Activated CD8-positive, alpha-beta memory T cell treated with anti-CD3 and anti-CD28 coated beads for 36 hours (primary cell): ENCODE results near the gene SCP2D1. TPM values are rescaled to one million over a fixed set of nuclear protein-coding genes. Genes with fewer than 3 reads are reported as not detected.
"Not testable (repeated sequence)": the region's sequence is repeated elsewhere in the genome, so short reads cannot be mapped to it uniquely, and the experiment has no call there.

Experiments
- CTCF ChIA-PET: fragments of 350-600 bp; sonication (Branson Sonifier 250); formaldehyde crosslinking; loops from one replicate; lab custom pipeline; 2021; ENCODE audit warnings: antibody characterized with exemption; lab: Charles Lee
- POLR2A ChIA-PET: fragments of 350-600 bp; sonication (Branson Sonifier 250); formaldehyde crosslinking; loops from one replicate; lab custom pipeline; 2021; ENCODE audit warnings: antibody characterized with exemption; lab: Charles Lee
- total RNA-seq, 2 experiments: library from RNA; stranded (reverse); gene quantifications; one replicate each; pipeline ENCODE4 v1.2.3, GENCODE V29; 2021

The SCP2D1 gene
- total RNA-seq: not detected

DNA sequence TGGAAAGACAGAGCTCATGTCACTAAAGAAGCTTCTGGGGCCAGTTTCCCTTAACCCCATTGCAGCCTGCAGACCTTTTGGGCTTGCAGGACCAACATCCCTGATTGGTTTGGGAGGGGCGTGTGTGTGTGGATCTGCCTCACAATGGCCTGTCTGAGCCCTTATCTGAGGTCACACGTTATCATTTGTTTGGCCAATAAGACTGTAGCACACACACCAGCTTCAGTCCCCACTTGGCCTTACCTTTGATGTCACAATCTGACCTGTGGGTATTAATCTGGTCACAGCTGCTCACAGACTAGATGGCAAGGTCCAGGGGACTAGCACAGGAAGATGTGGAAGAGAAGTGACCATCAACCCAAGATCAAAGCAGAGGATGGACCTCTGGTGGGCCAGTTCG is at the start of gene SCP2D1:
TSS of gene SCP2D1 (plus strand) at position 301 of the 400 bp plus-strand sequence. CDS start at position 334, 33 bp downstream.
- ChIA-PET CTCF (no interaction called here), POLR2A (no interaction called here)

DNA sequence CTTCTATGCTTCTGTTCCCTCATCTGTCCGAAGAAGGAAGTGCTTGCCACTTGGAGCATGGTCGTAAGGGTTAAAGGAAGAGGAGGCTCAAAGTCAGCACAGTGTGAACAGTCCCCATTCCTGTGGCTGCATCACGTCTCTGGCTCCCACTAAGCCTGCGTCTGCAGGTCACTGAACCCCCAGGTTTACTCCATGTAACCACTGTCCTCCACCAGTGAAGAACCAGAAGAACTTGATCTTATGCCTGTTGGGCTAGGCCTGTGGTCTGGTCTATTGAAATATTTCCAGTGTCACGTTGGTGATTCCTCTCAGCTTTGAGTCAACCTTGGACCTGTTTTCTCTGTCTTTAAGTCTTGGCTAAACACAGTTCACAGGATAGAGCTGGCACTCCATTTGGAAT is 45.9 kb upstream of the SCP2D1 start:
- ChIA-PET CTCF (no interaction called here), POLR2A (no interaction called here)

DNA sequence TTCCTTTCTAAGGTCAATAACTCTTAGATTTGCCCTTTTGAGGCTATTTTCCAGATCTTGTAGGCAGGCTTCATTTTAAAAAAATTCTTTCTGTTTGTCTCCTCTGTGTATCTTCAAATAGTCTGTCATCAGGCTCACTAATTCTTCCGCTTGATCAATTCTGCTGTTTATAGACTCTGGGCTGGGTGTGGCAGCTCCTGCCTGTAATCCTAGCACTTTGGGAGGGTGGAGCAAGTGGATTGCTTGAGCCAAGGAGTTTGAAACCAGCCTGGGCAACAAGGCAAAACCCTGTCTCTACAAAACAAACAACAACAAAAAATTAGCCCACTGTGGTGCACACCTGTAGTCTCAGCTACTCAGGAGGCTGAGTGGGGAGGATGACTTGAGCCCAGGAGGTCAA is 40.0 kb upstream of the SCP2D1 start:
- ChIA-PET POLR2A (no interaction called here), CTCF (no interaction called here)

GRCh38 chr20:18774207-18774606 is 39.4 kb upstream of the SCP2D1 start:
- CTCF ChIA-PET: no interaction called here
- POLR2A ChIA-PET: no interaction called here

DNA sequence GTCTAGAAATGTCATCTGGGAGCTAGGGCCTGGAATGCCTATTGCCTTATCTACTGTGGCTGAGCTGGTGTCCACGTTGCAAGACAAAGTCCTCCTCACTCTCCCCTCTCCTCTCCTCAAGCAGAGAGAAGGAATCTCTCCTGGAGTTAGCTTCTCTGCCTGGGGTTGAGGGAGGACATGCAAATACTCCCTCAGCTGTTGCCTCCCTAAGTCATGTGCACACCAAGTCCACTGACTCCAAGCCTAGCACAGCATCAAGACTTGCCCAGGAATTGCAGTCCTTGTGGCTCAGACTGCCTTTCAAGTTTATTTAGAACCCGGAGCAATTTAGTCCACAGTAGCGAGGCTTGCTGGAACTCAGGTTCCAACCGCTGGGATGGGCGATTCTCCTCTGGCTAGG is 38.0 kb upstream of the SCP2D1 start:
- ChIA-PET CTCF (no interaction called here), POLR2A (no interaction called here)

- POLR2A ChIA-PET: no interaction called here
- CTCF ChIA-PET: no interaction called here
Observed at GRCh38 chr20:18778690-18779392, 34.7 kb upstream of the SCP2D1 start.

DNA sequence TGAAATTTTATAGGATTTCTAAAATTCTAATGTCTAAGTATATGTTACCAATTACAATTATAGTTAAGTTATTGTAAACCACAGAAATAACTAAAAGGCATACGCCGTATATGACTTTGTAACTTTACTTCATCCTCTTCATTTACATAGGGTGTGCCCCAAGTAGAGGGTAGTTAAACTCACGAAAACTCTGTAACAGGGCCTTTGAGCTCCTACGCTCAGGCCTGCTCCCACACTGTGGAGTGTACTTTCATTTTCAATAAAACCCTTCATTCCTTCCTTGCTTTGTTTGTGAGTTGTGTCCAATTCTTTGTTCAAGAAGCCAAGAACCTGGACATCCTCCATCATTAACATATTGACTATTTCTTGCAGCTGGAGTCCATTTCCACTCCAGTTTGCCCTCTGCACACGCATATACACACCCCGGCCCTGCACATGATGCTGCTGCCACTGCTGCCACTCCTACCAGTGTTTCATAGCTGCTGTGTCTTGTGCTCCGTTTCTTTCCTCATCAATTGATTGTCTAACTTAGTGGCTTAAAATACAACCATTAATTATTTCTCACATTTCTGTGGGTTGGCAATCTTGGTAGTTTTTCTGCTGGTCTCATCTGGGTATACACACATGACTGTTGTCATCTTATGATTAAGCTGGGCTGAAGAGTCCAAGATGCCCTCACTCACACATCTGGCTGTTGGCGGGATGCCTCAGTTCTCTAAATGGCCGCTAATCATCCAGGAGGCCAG is 33.0 kb upstream of the SCP2D1 start:
- ChIA-PET CTCF (no interaction called here), POLR2A (no interaction called here)

DNA sequence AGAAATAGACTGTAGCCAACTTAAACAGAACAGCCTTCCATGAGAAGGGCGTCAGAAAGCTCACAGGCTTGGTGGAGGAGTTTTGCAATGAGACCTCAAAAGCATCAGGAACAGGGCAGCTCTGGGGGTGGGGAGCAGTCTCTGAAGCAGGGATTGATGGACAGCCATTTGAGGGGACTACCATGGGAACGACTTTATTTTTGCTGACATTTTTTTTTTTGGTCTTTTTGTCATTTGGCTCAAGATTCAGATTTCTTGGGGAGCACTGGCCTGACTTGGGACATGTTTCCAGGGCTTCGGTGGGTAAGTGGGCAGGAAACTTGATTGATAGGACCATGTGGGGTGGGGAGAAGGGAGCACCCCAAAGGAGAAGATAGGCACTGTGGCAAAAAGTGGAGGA is 32.1 kb upstream of the SCP2D1 start:
- CTCF ChIA-PET: no interaction called here
- POLR2A ChIA-PET: no interaction called here

DNA sequence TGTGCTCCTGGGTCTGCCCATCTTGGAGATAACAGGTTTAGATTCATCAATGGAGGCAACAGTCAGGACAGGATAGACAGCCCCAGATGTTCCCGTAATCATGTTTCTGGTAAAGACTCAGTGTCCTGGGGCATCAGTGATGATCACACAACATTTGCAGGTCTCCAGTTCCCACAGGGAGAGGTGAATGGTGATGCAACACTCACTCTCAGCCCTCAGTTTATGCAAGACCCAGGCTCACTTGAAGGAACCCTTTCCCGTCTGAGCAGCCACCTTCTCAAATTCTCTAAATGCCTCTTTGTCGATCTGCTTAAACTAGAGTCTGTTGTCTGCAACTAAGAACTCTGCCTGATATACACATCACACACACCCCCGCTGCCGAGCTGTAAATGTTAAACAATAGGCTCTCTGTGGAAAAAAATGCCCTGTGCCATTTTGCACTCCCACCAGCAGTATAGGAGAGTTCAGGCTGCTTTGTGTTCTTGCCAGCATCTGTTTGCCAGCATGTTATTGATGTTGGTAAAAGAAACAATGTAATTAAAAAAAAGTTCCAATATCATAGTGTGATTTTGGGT is 30.1 kb upstream of the SCP2D1 start:
- POLR2A ChIA-PET: no interaction called here
- CTCF ChIA-PET: no interaction called here

- CTCF ChIA-PET, POLR2A ChIA-PET: not testable (repeated sequence)
Observed at GRCh38 chr20:18787046-18787445, 26.5 kb upstream of the SCP2D1 start.

DNA sequence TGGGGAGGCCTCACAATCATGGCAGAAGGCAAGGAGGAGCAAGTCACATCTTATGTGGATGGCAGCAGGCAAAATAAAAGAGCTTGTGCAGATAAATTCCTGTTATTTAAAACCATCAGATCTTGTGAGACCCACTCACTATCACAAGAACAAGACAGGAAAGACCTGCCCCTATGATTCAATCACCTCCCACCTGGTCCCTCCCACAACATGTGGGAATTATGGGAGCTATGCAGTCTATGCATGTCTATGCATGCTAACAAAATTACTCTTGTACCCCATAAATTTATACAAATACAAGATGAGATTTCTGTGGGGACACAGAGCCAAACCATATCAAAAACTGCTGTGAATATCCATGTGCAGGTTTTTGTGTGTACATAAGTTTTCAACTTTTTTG is 25.6 kb upstream of the SCP2D1 start:
- ChIA-PET CTCF (no interaction called here), POLR2A (no interaction called here)

DNA sequence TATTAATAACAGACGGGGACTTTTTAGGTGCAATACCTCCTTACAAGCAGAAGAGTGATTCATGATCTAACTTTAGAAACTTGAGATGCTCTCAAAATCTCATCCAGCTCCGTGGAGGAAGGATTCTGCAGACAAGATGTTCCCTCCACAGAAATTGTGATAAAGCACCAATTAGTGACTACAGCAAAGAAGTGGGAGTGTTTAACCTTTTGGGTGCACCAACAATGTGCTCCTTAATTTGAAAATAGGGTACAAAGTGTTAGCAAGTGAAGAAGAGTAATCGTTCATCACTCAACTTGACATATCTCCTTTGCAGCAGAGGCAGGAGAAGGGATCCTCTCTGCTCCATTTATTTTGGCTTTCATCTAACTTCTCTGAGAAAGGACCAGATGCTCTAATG is 22.8 kb upstream of the SCP2D1 start:
- ChIA-PET CTCF (no interaction called here), POLR2A (no interaction called here)

GRCh38 chr20:18793625-18794427 is 19.8 kb upstream of the SCP2D1 start:
- ChIA-PET POLR2A (interaction anchor here (1.0 kb wide), 1 partner anchor 205 kb away, joined by 3 read pairs; no protein-coding TSS in a partner anchor), CTCF (interaction anchor here (0.6 to 1.1 kb wide), 3 partner anchors 10 to 162 kb away, joined by 3 to 4 read pairs (median 3); no protein-coding TSS in a partner anchor)

DNA sequence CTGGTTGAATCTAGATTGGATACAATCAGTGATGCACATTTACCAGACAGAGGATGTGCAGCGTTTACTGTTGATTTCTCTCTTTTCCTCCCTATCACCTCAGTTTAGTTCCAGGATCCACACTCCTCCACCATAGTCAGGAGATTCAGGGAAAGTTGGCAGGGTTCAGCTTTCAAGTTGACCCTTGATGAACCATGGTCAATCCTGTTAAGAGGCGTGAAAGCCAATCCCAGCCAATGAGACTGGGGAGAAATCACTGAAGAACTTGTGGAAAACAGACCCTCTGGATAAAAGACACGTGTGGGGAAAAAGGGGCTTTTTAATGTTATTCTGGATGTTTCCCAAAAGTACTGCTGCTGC is 19.2 kb upstream of the SCP2D1 start:
- ChIA-PET POLR2A (interaction anchor here (1.0 kb wide), 1 partner anchor 206 kb away, joined by 3 read pairs; no protein-coding TSS in a partner anchor), CTCF (interaction anchor here (1.0 to 1.1 kb wide), 2 partner anchors 96 to 162 kb away, joined by 3 read pairs; no protein-coding TSS in a partner anchor)

DNA sequence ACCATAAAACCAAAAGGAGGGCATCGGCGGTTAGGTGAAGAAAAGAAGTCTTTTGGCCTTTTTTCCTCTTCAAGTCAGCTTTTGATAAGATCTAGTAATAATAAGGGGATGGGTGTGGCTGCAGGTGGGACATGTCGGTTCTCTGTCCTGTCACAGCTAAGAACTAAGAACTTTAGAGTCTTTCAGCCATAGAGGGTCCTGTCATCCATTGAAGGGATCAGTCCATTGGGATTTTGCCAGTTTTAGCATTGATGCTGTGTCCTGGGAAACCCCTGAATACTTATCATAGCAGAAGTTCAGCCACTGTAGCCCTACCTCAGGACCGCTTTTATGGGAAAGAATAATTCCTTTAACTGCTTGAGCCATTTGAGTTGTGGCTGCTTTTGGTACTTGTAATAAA is 18.2 kb upstream of the SCP2D1 start:
- CTCF ChIA-PET: no interaction called here
- POLR2A ChIA-PET: no interaction called here

DNA sequence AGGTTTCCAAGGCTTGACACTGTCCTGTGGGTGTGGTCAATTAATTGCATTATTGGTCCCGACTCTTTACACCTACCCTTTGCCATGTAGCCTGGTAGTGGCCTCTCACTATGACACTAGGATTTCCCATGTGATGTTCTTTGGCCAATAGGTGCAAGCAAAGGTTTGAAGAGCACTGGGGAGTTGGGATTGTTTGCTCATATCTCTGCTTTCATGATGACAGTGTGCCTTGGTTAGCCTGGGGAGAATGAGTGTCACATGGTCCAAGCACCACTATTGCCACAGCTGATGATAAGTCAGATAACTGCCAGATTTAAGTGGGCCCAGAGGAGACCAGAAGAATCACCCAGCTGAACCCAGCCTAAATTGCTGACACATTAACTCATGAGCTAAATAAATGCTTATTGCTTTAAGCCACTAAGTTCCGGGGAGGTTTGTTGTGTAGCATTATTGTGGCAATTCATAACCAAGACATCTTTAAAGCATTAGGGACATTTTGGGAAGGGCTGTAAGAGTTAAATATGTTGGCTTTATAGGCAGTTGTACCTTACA is 17.2 kb upstream of the SCP2D1 start:
- ChIA-PET POLR2A (no interaction called here), CTCF (no interaction called here)

GRCh38 chr20:18801516-18801915 is 12.1 kb upstream of the SCP2D1 start:
- ChIA-PET CTCF (no interaction called here), POLR2A (no interaction called here)

DNA sequence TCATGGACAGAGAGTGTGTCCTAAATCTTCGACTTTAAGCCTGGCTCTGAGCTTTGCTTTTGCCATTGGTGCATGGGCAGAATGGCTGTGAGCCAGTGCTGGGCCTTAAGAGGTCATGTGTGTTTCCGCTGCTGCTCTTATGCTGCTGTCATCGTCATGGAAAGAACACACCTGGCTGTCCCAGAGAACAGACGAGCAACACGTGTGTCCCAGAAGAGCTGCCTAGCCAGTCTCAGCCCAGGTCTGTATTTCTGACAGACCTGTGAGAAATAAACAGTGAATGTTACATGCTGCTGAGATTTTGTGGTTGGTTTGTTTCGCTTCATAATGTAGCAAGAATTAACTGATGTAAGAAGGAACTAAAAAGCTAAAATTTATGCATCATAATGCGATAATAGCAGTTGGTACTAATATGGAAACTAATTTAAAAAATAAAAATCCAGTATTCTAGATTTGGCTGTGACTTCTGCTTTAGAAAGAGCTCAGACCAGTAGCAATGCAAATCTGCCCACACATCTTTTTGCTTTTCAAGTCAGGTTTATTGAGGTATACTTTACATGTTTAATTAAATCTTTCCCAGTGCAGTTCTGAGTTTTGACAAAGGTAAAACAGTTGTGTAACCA is 11.5 kb upstream of the SCP2D1 start:
- POLR2A ChIA-PET: no interaction called here
- CTCF ChIA-PET: no interaction called here

GRCh38 chr20:18805881-18806280 is 7.7 kb upstream of the SCP2D1 start:
- ChIA-PET CTCF (no interaction called here), POLR2A (no interaction called here)
